Natural killer cell treated with Interleukin-12 subunit alpha and Interleukin-12 subunit beta and Interleukin-15 and Interleukin-18, amount 100 ng/mL, for 72 hours (primary cell): ENCODE data around the gene MAP2K3. TPM values are rescaled to one million over a fixed set of nuclear protein-coding genes. Genes with fewer than 3 reads are reported as not detected.
A peak's percentile ranks its signal among the peaks of the same experiment; 100 is the strongest.

Source experiments
- ATAC-seq, 2 donors: fragments of 150-1000 bp; cut with Tn5 transposase in 1 of 2; sonication (Bioruptor Pico), chemical (Tn5 transposase) in 1 of 2; 2 replicates each; pipeline ENCODE4 v1.10.0; 2021
- DNase-seq: peaks from one replicate; pipeline ENCODE4 v3.0.0; 2022; ENCODE audit warnings: low spot score
- H3K27ac Mint-ChIP-seq, 2 donors: 1 replicate in 1 of 2; 2 replicates in 1 of 2; pipeline ENCODE4 v1.8.0; 2022; ENCODE audit warnings: mixed read lengths in 2 of 2, mild to moderate bottlenecking in 1 of 2, moderate library complexity in 1 of 2
- H3K27me3 Mint-ChIP-seq, 2 donors: 1 replicate in 1 of 2; 2 replicates in 1 of 2; pipeline ENCODE4 v1.8.0; 2022; ENCODE audit warnings: mixed read lengths in 2 of 2
- H3K36me3 Mint-ChIP-seq: one replicate; pipeline ENCODE4 v1.8.0; 2022; ENCODE audit warnings: mixed read lengths
- H3K4me1 Mint-ChIP-seq, 2 donors: 1 replicate in 1 of 2; 2 replicates in 1 of 2; pipeline ENCODE4 v1.8.0; 2022; ENCODE audit warnings: low read depth in 2 of 2, mixed read lengths in 2 of 2, mild to moderate bottlenecking in 1 of 2
- H3K4me3 Mint-ChIP-seq: one replicate; pipeline ENCODE4 v1.8.0; 2022; ENCODE audit warnings: mixed read lengths
- H3K9me3 Mint-ChIP-seq: 2 replicates; pipeline ENCODE4 v1.8.0; 2022; ENCODE audit warnings: mixed read lengths
- total RNA-seq, 2 donors: library from RNA; stranded (reverse); gene quantifications; one replicate each; pipeline ENCODE4 v1.2.3, GENCODE V29; 2022

Gene MAP2K3
- total RNA-seq, 2 donors from 2014 or later: 92.9 to 98.3 TPM

GRCh38 chr17:21292867-21293830, 8.6 kb downstream of the MAP2K3 start:
- Mint-ChIP-seq H3K36me3 (no peaks in the 10 kb centered on the region), H3K27ac (peak overlapping the region in 1 of 2 donors; percentile 4), H3K27me3 (no peaks in the 10 kb centered on the region), H3K9me3 (no peaks in the 10 kb centered on the region), H3K4me3 (no peak overlapping the region), H3K4me1 (peaks cover 24 to 54% of the 10 kb centered on the region in 2 donors)
- DNase-seq: no peak
- ATAC-seq: no peak

GRCh38 chr17:21293831-21294210, 9.3 kb downstream of the MAP2K3 start:
- Mint-ChIP-seq H3K4me1 (peaks cover 17 to 50% of the 10 kb centered on the region in 2 donors), H3K36me3 (no peaks in the 10 kb centered on the region), H3K27me3 (no peaks in the 10 kb centered on the region), H3K27ac (peak overlapping the region in 1 of 2 donors; percentile 79), H3K4me3 (no peak overlapping the region), H3K9me3 (no peaks in the 10 kb centered on the region)
- no peak for ATAC-seq
- no peak for DNase-seq

- no peak overlapping the region for H3K4me3 Mint-ChIP-seq
- DNase-seq: no peak
- peaks cover 16 to 50% of the 10 kb centered on the region in 2 donors for H3K4me1 Mint-ChIP-seq
Observed at GRCh38 chr17:21294321-21295035, 10.0 kb downstream of the MAP2K3 start.

GRCh38 chr17:21295036-21295952, 10.8 kb downstream of the MAP2K3 start:
- no peak for ATAC-seq
- no peaks in the 10 kb centered on the region for H3K36me3 Mint-ChIP-seq
- peak overlapping the region; percentile 1 to 79 for H3K27ac Mint-ChIP-seq
- no peak for DNase-seq
- no peaks in the 10 kb centered on the region for H3K27me3 Mint-ChIP-seq
- peaks cover 3% of the 10 kb centered on the region for H3K9me3 Mint-ChIP-seq
- no peak overlapping the region for H3K4me3 Mint-ChIP-seq
- peaks cover 16 to 50% of the 10 kb centered on the region in 2 donors for H3K4me1 Mint-ChIP-seq

More at GRCh38 chr17:21294321-21295035, 10.0 kb downstream of the MAP2K3 start:
- H3K9me3 Mint-ChIP-seq: no peaks in the 10 kb centered on the region
- peak overlapping the region; percentile 1 to 79 for H3K27ac Mint-ChIP-seq
- H3K36me3 Mint-ChIP-seq: no peaks in the 10 kb centered on the region
- ATAC-seq: no peak
- H3K27me3 Mint-ChIP-seq: no peaks in the 10 kb centered on the region

- Mint-ChIP-seq H3K27ac (peak overlapping the region; percentile 33 to 58), H3K27me3 (no peaks in the 10 kb centered on the region), H3K9me3 (peaks cover 3% of the 10 kb centered on the region), H3K4me3 (no peak overlapping the region), H3K36me3 (no peaks in the 10 kb centered on the region), H3K4me1 (peaks cover 16 to 48% of the 10 kb centered on the region in 2 donors)
- DNase-seq: no peak
- peak; percentile 55 to 67 for ATAC-seq
Observed at GRCh38 chr17:21296097-21297025, 11.8 kb downstream of the MAP2K3 start.

- H3K27ac Mint-ChIP-seq: peak overlapping the region; percentile 33 to 58
- ATAC-seq (peak in 1 of 2 donors; percentile 1), DNase-seq (no peak)
- no peaks in the 10 kb centered on the region for H3K27me3 Mint-ChIP-seq
- H3K36me3 Mint-ChIP-seq: no peaks in the 10 kb centered on the region
- peaks cover 16 to 45% of the 10 kb centered on the region in 2 donors for H3K4me1 Mint-ChIP-seq
- no peak overlapping the region for H3K4me3 Mint-ChIP-seq
- peaks cover 3% of the 10 kb centered on the region for H3K9me3 Mint-ChIP-seq
Observed at GRCh38 chr17:21297026-21297520, 12.6 kb downstream of the MAP2K3 start.

- Mint-ChIP-seq H3K4me1 (peaks cover 16 to 47% of the 10 kb centered on the region in 2 donors), H3K27me3 (no peaks in the 10 kb centered on the region), H3K27ac (no peak overlapping the region), H3K9me3 (peaks cover 3% of the 10 kb centered on the region), H3K36me3 (no peaks in the 10 kb centered on the region), H3K4me3 (no peak overlapping the region)
- no peak for DNase-seq
- no peak for ATAC-seq
Observed at GRCh38 chr17:21297597-21297996, 13.1 kb downstream of the MAP2K3 start.

- no peaks in the 10 kb centered on the region for H3K36me3 Mint-ChIP-seq
- no peak overlapping the region for H3K4me3 Mint-ChIP-seq
- DNase-seq (no peak), ATAC-seq (no peak)
- peaks cover 16 to 45% of the 10 kb centered on the region in 2 donors for H3K4me1 Mint-ChIP-seq
- H3K9me3 Mint-ChIP-seq: peaks cover 3% of the 10 kb centered on the region
- H3K27me3 Mint-ChIP-seq: no peaks in the 10 kb centered on the region
- H3K27ac Mint-ChIP-seq: no peak overlapping the region
Observed at GRCh38 chr17:21298056-21298982, 13.8 kb downstream of the MAP2K3 start.

GRCh38 chr17:21298983-21299519, 14.5 kb downstream of the MAP2K3 start:
- Mint-ChIP-seq H3K27me3 (no peaks in the 10 kb centered on the region), H3K9me3 (peaks cover 3% of the 10 kb centered on the region), H3K4me1 (peaks cover 14 to 45% of the 10 kb centered on the region in 2 donors), H3K4me3 (no peak overlapping the region), H3K36me3 (no peaks in the 10 kb centered on the region), H3K27ac (no peak overlapping the region)
- DNase-seq (no peak), ATAC-seq (no peak)

- peaks cover 3% of the 10 kb centered on the region for H3K9me3 Mint-ChIP-seq
- H3K27ac Mint-ChIP-seq: no peak overlapping the region
- DNase-seq (no peak), ATAC-seq (no peak)
- no peak overlapping the region for H3K4me3 Mint-ChIP-seq
- peaks cover 6 to 35% of the 10 kb centered on the region in 2 donors for H3K4me1 Mint-ChIP-seq
- H3K36me3 Mint-ChIP-seq: no peaks in the 10 kb centered on the region
- no peaks in the 10 kb centered on the region for H3K27me3 Mint-ChIP-seq
Observed at GRCh38 chr17:21299981-21300600, 15.6 kb downstream of the MAP2K3 start.
